Activated B cell treated with CpG ODN at 0.5 μM for 24 hours (primary cell): ENCODE results near the gene KLF11. TPM values are rescaled to one million over a fixed set of nuclear protein-coding genes. Genes with fewer than 3 reads are reported as not detected.
A peak's percentile ranks its signal among the peaks of the same experiment; 100 is the strongest.

Experiments
- ATAC-seq: fragments of 200-7000 bp; cut with Tn5 transposase; one replicate; pipeline ENCODE4 v1.10.0; 2021; ENCODE audit warnings: low read depth, mild to moderate bottlenecking, moderate library complexity
- CTCF ChIA-PET: fragments of 350-600 bp; sonication (Branson Sonifier 250); formaldehyde crosslinking; loops from one replicate; lab custom pipeline; 2021; ENCODE audit warnings: antibody characterized with exemption; lab: Charles Lee
- POLR2A ChIA-PET: fragments of 350-600 bp; sonication (Branson Sonifier 250); formaldehyde crosslinking; loops from one replicate; lab custom pipeline; 2021; ENCODE audit warnings: antibody characterized with exemption; lab: Charles Lee
- DNase-seq: peaks from one replicate; pipeline ENCODE4 v3.0.0; 2022
- H3K27ac Mint-ChIP-seq: one replicate; pipeline ENCODE4 v1.8.0; 2020; ENCODE audit warnings: mixed read lengths
- H3K27me3 Mint-ChIP-seq: one replicate; pipeline ENCODE4 v1.8.0; 2021; ENCODE audit warnings: mixed read lengths
- H3K36me3 Mint-ChIP-seq: one replicate; pipeline ENCODE4 v1.8.0; 2021; ENCODE audit warnings: low read depth, mixed read lengths
- H3K4me1 Mint-ChIP-seq: one replicate; pipeline ENCODE4 v1.8.0; 2021; ENCODE audit warnings: mixed read lengths
- H3K4me3 Mint-ChIP-seq: one replicate; pipeline ENCODE4 v1.8.0; 2020; ENCODE audit warnings: mild to moderate bottlenecking, mixed read lengths
- H3K9me3 Mint-ChIP-seq: one replicate; pipeline ENCODE4 v1.8.0; 2020; ENCODE audit warnings: mixed read lengths
- CTCF ChIP-seq: fragments of 200-600 bp; IDR thresholded peaks from one replicate; pipeline ENCODE4 v1.8.0; 2022; ENCODE audit warnings: antibody characterized with exemption, mild to moderate bottlenecking
- intact Hi-C: fragments of 100-400 bp; cut with micrococcal nuclease; formaldehyde crosslinking; loops from one replicate; pipeline ENCODE4 v1.15.1; 2024
- total RNA-seq: library from RNA; stranded (reverse); gene quantifications from 2 replicates; pipeline ENCODE4 v1.2.3, GENCODE V29; 2022

KLF11 gene
- total RNA-seq, 1 donor from 2014 or later, result 10.2 TPM

GRCh38 chr2:10046931-10047330 lies 3.6 kb downstream of the KLF11 start:
- H3K27ac Mint-ChIP-seq, result no peak overlapping the region
- ATAC-seq, result no peak
- intact Hi-C loops, result no loop called here

GRCh38 chr2:10047616-10048500 lies 4.5 kb downstream of the KLF11 start:
- ATAC-seq, result no peak
- H3K4me3 Mint-ChIP-seq, result no peak overlapping the region
- no peak for TF ChIP-seq CTCF

More at GRCh38 chr2:10046931-10047330, 3.6 kb downstream of the KLF11 start:
- TF ChIP-seq CTCF, result no peak
- ChIA-PET POLR2A (interaction anchor here (1.0 to 2.5 kb wide), 2 partner anchors 17 to 63 kb away, joined by 6 to 12 read pairs; no protein-coding TSS in a partner anchor), CTCF (interaction anchor here (0.9 to 11.1 kb wide), 10 partner anchors 11 to 247 kb away, joined by 3 to 208 read pairs (median 10); no protein-coding TSS in a partner anchor)
- Mint-ChIP-seq H3K9me3 (no peaks in the 10 kb centered on the region), H3K4me3 (no peak overlapping the region), H3K36me3 (peaks cover 37% of the 10 kb centered on the region), H3K4me1 (peaks cover 22% of the 10 kb centered on the region), H3K27me3 (no peaks in the 10 kb centered on the region)
- DNase-seq, result no peak

GRCh38 chr2:10048501-10049171 lies 5.3 kb downstream of the KLF11 start:
- peak; percentile 35 for TF ChIP-seq CTCF
- intact Hi-C loops, result loop anchor here (1.0 to 2.0 kb wide), 3 partner anchors 64 to 906 kb away; no protein-coding TSS in a partner anchor
- Mint-ChIP-seq H3K9me3 (no peaks in the 10 kb centered on the region), H3K4me1 (peaks cover 14% of the 10 kb centered on the region), H3K4me3 (no peak overlapping the region), H3K27ac (no peak overlapping the region), H3K36me3 (peaks cover 54% of the 10 kb centered on the region), H3K27me3 (no peaks in the 10 kb centered on the region)
- CTCF ChIA-PET, result interaction anchor here (1.1 to 11.1 kb wide), 9 partner anchors 9 to 249 kb away, joined by 3 to 208 read pairs (median 15); no protein-coding TSS in a partner anchor
- POLR2A ChIA-PET, result interaction anchor here (0.6 to 2.5 kb wide), 5 partner anchors 19 to 399 kb away, joined by 3 to 12 read pairs (median 7); no protein-coding TSS in a partner anchor
- DNase-seq (no peak), ATAC-seq (no peak)

More at GRCh38 chr2:10047616-10048500, 4.5 kb downstream of the KLF11 start:
- CTCF ChIA-PET, result interaction anchor here (0.9 to 11.1 kb wide), 11 partner anchors 9 to 248 kb away, joined by 3 to 208 read pairs (median 12); no protein-coding TSS in a partner anchor
- Mint-ChIP-seq H3K9me3 (no peaks in the 10 kb centered on the region), H3K27me3 (no peaks in the 10 kb centered on the region), H3K4me1 (peaks cover 14% of the 10 kb centered on the region), H3K27ac (no peak overlapping the region), H3K36me3 (peaks cover 46% of the 10 kb centered on the region)
- DNase-seq, result no peak
- intact Hi-C loops, result loop anchor here (1.0 to 2.0 kb wide), 3 partner anchors 64 to 905 kb away; no protein-coding TSS in a partner anchor
- POLR2A ChIA-PET, result interaction anchor here (0.6 to 2.5 kb wide), 6 partner anchors 18 to 399 kb away, joined by 3 to 12 read pairs (median 6); no protein-coding TSS in a partner anchor

- Mint-ChIP-seq H3K27me3 (peaks cover 3% of the 10 kb centered on the region), H3K4me3 (no peak overlapping the region), H3K4me1 (peaks cover 6% of the 10 kb centered on the region), H3K27ac (no peak overlapping the region), H3K9me3 (no peaks in the 10 kb centered on the region), H3K36me3 (peaks cover 68% of the 10 kb centered on the region)
- ATAC-seq (no peak), DNase-seq (no peak)
- intact Hi-C loops, result no loop called here
- ChIA-PET CTCF (interaction anchor here (0.6 to 11.1 kb wide), 3 partner anchors 20 to 212 kb away, joined by 3 to 208 read pairs (median 5); no protein-coding TSS in a partner anchor), POLR2A (no interaction called here)
- no peak for TF ChIP-seq CTCF
Measured at GRCh38 chr2:10052216-10052615, 8.9 kb downstream of the KLF11 start.
